Measurements from ENCODE around the gene KRT37. TPM values are rescaled to one million over a fixed set of nuclear protein-coding genes. Genes with fewer than 3 reads are reported as not detected.

The KRT37 gene
- total RNA-seq, 1 donor from 2014 or later: not detected

GRCh38 chr17:41455236-41455635 lies 30.9 kb upstream of the KRT37 start:
- H3K9ac ChIP-seq (ENCODE audit: low read depth in 1 of 3, low read length in 3 of 3): no peak overlapping the region
- H3K27ac ChIP-seq (ENCODE audit: low read depth, low read length): no peak overlapping the region
- no peaks in the 10 kb centered on the region for H3K36me3 ChIP-seq (ENCODE audit: control insufficient read depth in 3 of 3, insufficient read depth in 3 of 3, low read length in 3 of 3)
- H3K9me3 ChIP-seq (ENCODE audit: control insufficient read depth in 3 of 3, low read length in 3 of 3): no peaks in the 10 kb centered on the region
- H3K4me1 ChIP-seq (ENCODE audit: control insufficient read depth in 3 of 3, insufficient read depth in 3 of 3, low read length in 3 of 3): no peaks in the 10 kb centered on the region
- no peak overlapping the region for H3K4me3 ChIP-seq (ENCODE audit: low read length in 3 of 3)
- H3K27me3 ChIP-seq (ENCODE audit: control insufficient read depth in 3 of 3, insufficient read depth in 3 of 3, low read length in 3 of 3): peaks cover 0 to 10% (median 7%) of the 10 kb centered on the region in 3 donors

- Histone ChIP-seq H3K27ac (ENCODE audit: low read depth, low read length) (no peak overlapping the region), H3K9ac (ENCODE audit: low read depth in 1 of 3, low read length in 3 of 3) (no peak overlapping the region), H3K9me3 (ENCODE audit: control insufficient read depth in 3 of 3, low read length in 3 of 3) (no peaks in the 10 kb centered on the region), H3K27me3 (ENCODE audit: control insufficient read depth in 3 of 3, insufficient read depth in 3 of 3, low read length in 3 of 3) (peaks cover 0 to 13% (median 8%) of the 10 kb centered on the region in 3 donors), H3K4me3 (ENCODE audit: low read length in 3 of 3) (no peak overlapping the region), H3K4me1 (ENCODE audit: control insufficient read depth in 3 of 3, insufficient read depth in 3 of 3, low read length in 3 of 3) (no peaks in the 10 kb centered on the region), H3K36me3 (ENCODE audit: control insufficient read depth in 3 of 3, insufficient read depth in 3 of 3, low read length in 3 of 3) (no peaks in the 10 kb centered on the region)
These were observed 28.7 kb upstream of the KRT37 start for GRCh38 chr17:41453066-41453465.

- no peaks in the 10 kb centered on the region for H3K4me1 ChIP-seq (ENCODE audit: control insufficient read depth in 3 of 3, insufficient read depth in 3 of 3, low read length in 3 of 3)
- H3K36me3 ChIP-seq (ENCODE audit: control insufficient read depth in 3 of 3, insufficient read depth in 3 of 3, low read length in 3 of 3): no peaks in the 10 kb centered on the region
- H3K27me3 ChIP-seq (ENCODE audit: control insufficient read depth in 3 of 3, insufficient read depth in 3 of 3, low read length in 3 of 3): peaks cover 0 to 18% (median 10%) of the 10 kb centered on the region in 3 donors
- no peak overlapping the region for H3K27ac ChIP-seq (ENCODE audit: low read depth, low read length)
- H3K9ac ChIP-seq (ENCODE audit: low read depth in 1 of 3, low read length in 3 of 3): no peak overlapping the region
- no peak overlapping the region for H3K4me3 ChIP-seq (ENCODE audit: low read length in 3 of 3)
- no peaks in the 10 kb centered on the region for H3K9me3 ChIP-seq (ENCODE audit: control insufficient read depth in 3 of 3, low read length in 3 of 3)
These were observed 27.9 kb upstream of the KRT37 start for GRCh38 chr17:41452281-41452680.

- Histone ChIP-seq H3K27me3 (ENCODE audit: control insufficient read depth in 3 of 3, insufficient read depth in 3 of 3, low read length in 3 of 3) (peaks cover 0 to 13% (median 10%) of the 10 kb centered on the region in 3 donors), H3K36me3 (ENCODE audit: control insufficient read depth in 3 of 3, insufficient read depth in 3 of 3, low read length in 3 of 3) (no peaks in the 10 kb centered on the region), H3K4me3 (ENCODE audit: low read length in 3 of 3) (no peak overlapping the region), H3K9ac (ENCODE audit: low read depth in 1 of 3, low read length in 3 of 3) (no peak overlapping the region), H3K4me1 (ENCODE audit: control insufficient read depth in 3 of 3, insufficient read depth in 3 of 3, low read length in 3 of 3) (no peaks in the 10 kb centered on the region), H3K9me3 (ENCODE audit: control insufficient read depth in 3 of 3, low read length in 3 of 3) (no peaks in the 10 kb centered on the region), H3K27ac (ENCODE audit: low read depth, low read length) (no peak overlapping the region)
These were observed 26.9 kb upstream of the KRT37 start for GRCh38 chr17:41451154-41451728.

- Histone ChIP-seq H3K9me3 (ENCODE audit: control insufficient read depth in 3 of 3, low read length in 3 of 3) (no peaks in the 10 kb centered on the region), H3K4me3 (ENCODE audit: low read length in 3 of 3) (no peak overlapping the region), H3K4me1 (ENCODE audit: control insufficient read depth in 3 of 3, insufficient read depth in 3 of 3, low read length in 3 of 3) (no peaks in the 10 kb centered on the region), H3K27ac (ENCODE audit: low read depth, low read length) (no peak overlapping the region), H3K36me3 (ENCODE audit: control insufficient read depth in 3 of 3, insufficient read depth in 3 of 3, low read length in 3 of 3) (no peaks in the 10 kb centered on the region), H3K27me3 (ENCODE audit: control insufficient read depth in 3 of 3, insufficient read depth in 3 of 3, low read length in 3 of 3) (peaks cover 0 to 16% (median 12%) of the 10 kb centered on the region in 3 donors), H3K9ac (ENCODE audit: low read depth in 1 of 3, low read length in 3 of 3) (no peak overlapping the region)
These were observed 24.6 kb upstream of the KRT37 start for GRCh38 chr17:41449008-41449407.

- no peaks in the 10 kb centered on the region for H3K9me3 ChIP-seq (ENCODE audit: control insufficient read depth in 3 of 3, low read length in 3 of 3)
- H3K36me3 ChIP-seq (ENCODE audit: control insufficient read depth in 3 of 3, insufficient read depth in 3 of 3, low read length in 3 of 3): no peaks in the 10 kb centered on the region
- no peak overlapping the region for H3K27ac ChIP-seq (ENCODE audit: low read depth, low read length)
- no peak overlapping the region for H3K9ac ChIP-seq (ENCODE audit: low read depth in 1 of 3, low read length in 3 of 3)
- H3K4me3 ChIP-seq (ENCODE audit: low read length in 3 of 3): no peak overlapping the region
- peaks cover 0 to 16% (median 12%) of the 10 kb centered on the region in 3 donors for H3K27me3 ChIP-seq (ENCODE audit: control insufficient read depth in 3 of 3, insufficient read depth in 3 of 3, low read length in 3 of 3)
- H3K4me1 ChIP-seq (ENCODE audit: control insufficient read depth in 3 of 3, insufficient read depth in 3 of 3, low read length in 3 of 3): no peaks in the 10 kb centered on the region
These were observed 24.1 kb upstream of the KRT37 start for GRCh38 chr17:41448506-41448905.

GRCh38 chr17:41446806-41447205 lies 22.4 kb upstream of the KRT37 start:
- Histone ChIP-seq H3K4me1 (ENCODE audit: control insufficient read depth in 3 of 3, insufficient read depth in 3 of 3, low read length in 3 of 3) (no peaks in the 10 kb centered on the region), H3K9ac (ENCODE audit: low read depth in 1 of 3, low read length in 3 of 3) (no peak overlapping the region), H3K4me3 (ENCODE audit: low read length in 3 of 3) (no peak overlapping the region), H3K9me3 (ENCODE audit: control insufficient read depth in 3 of 3, low read length in 3 of 3) (no peaks in the 10 kb centered on the region), H3K27ac (ENCODE audit: low read depth, low read length) (no peak overlapping the region), H3K27me3 (ENCODE audit: control insufficient read depth in 3 of 3, insufficient read depth in 3 of 3, low read length in 3 of 3) (peaks cover 0 to 16% (median 10%) of the 10 kb centered on the region in 3 donors), H3K36me3 (ENCODE audit: control insufficient read depth in 3 of 3, insufficient read depth in 3 of 3, low read length in 3 of 3) (no peaks in the 10 kb centered on the region)

- Histone ChIP-seq H3K9ac (ENCODE audit: low read depth in 1 of 3, low read length in 3 of 3) (no peak overlapping the region), H3K4me1 (ENCODE audit: control insufficient read depth in 3 of 3, insufficient read depth in 3 of 3, low read length in 3 of 3) (no peaks in the 10 kb centered on the region), H3K9me3 (ENCODE audit: control insufficient read depth in 3 of 3, low read length in 3 of 3) (no peaks in the 10 kb centered on the region), H3K4me3 (ENCODE audit: low read length in 3 of 3) (no peak overlapping the region), H3K27me3 (ENCODE audit: control insufficient read depth in 3 of 3, insufficient read depth in 3 of 3, low read length in 3 of 3) (peaks cover 3 to 24% (median 10%) of the 10 kb centered on the region in 3 donors), H3K36me3 (ENCODE audit: control insufficient read depth in 3 of 3, insufficient read depth in 3 of 3, low read length in 3 of 3) (no peaks in the 10 kb centered on the region), H3K27ac (ENCODE audit: low read depth, low read length) (no peak overlapping the region)
These were observed 20.3 kb upstream of the KRT37 start for GRCh38 chr17:41444640-41445039.

- peaks cover 3 to 24% (median 10%) of the 10 kb centered on the region in 3 donors for H3K27me3 ChIP-seq (ENCODE audit: control insufficient read depth in 3 of 3, insufficient read depth in 3 of 3, low read length in 3 of 3)
- no peak overlapping the region for H3K9ac ChIP-seq (ENCODE audit: low read depth in 1 of 3, low read length in 3 of 3)
- H3K27ac ChIP-seq (ENCODE audit: low read depth, low read length): no peak overlapping the region
- H3K36me3 ChIP-seq (ENCODE audit: control insufficient read depth in 3 of 3, insufficient read depth in 3 of 3, low read length in 3 of 3): no peaks in the 10 kb centered on the region
- H3K4me3 ChIP-seq (ENCODE audit: low read length in 3 of 3): no peak overlapping the region
- H3K4me1 ChIP-seq (ENCODE audit: control insufficient read depth in 3 of 3, insufficient read depth in 3 of 3, low read length in 3 of 3): no peaks in the 10 kb centered on the region
- no peaks in the 10 kb centered on the region for H3K9me3 ChIP-seq (ENCODE audit: control insufficient read depth in 3 of 3, low read length in 3 of 3)
These were observed 19.8 kb upstream of the KRT37 start for GRCh38 chr17:41444186-41444585.

- no peaks in the 10 kb centered on the region for H3K4me1 ChIP-seq (ENCODE audit: control insufficient read depth in 3 of 3, insufficient read depth in 3 of 3, low read length in 3 of 3)
- no peaks in the 10 kb centered on the region for H3K9me3 ChIP-seq (ENCODE audit: control insufficient read depth in 3 of 3, low read length in 3 of 3)
- H3K9ac ChIP-seq (ENCODE audit: low read depth in 1 of 3, low read length in 3 of 3): no peak overlapping the region
- no peak overlapping the region for H3K4me3 ChIP-seq (ENCODE audit: low read length in 3 of 3)
- peaks cover 3 to 13% (median 5%) of the 10 kb centered on the region in 3 donors for H3K27me3 ChIP-seq (ENCODE audit: control insufficient read depth in 3 of 3, insufficient read depth in 3 of 3, low read length in 3 of 3)
- H3K27ac ChIP-seq (ENCODE audit: low read depth, low read length): no peak overlapping the region
- H3K36me3 ChIP-seq (ENCODE audit: control insufficient read depth in 3 of 3, insufficient read depth in 3 of 3, low read length in 3 of 3): no peaks in the 10 kb centered on the region
These were observed 18.4 kb upstream of the KRT37 start for GRCh38 chr17:41442739-41443138.
